ENCODE results near the gene FUT4. TPM values are rescaled to one million over a fixed set of nuclear protein-coding genes. Genes with fewer than 3 reads are reported as not detected.

Gene FUT4
- total RNA-seq, 1 donor from 2014 or later, result 3.7 TPM

Other genes starting within 250 kb of the FUT4 start
- gene IZUMO1R, start 239.3 kb upstream of the FUT4 start, total RNA-seq, result not detected in 2 replicates
- gene GPR83, start 142.5 kb upstream of the FUT4 start, total RNA-seq, result under 0.01 TPM in 1 of 2 replicates, not detected in the other
- gene MRE11, start 50.1 kb upstream of the FUT4 start, total RNA-seq, result 9.6 and 12.3 TPM in 2 replicates
- gene ANKRD49, start 49.9 kb upstream of the FUT4 start, total RNA-seq, result 7.7 and 9.4 TPM in 2 replicates
- gene C11orf97, start 31.5 kb upstream of the FUT4 start, total RNA-seq, result not detected in 2 replicates
- gene PIWIL4, start 23.4 kb downstream of the FUT4 start, total RNA-seq, result 0.51 and 0.76 TPM in 2 replicates
- 39.8 and 44.1 TPM in 2 replicates for gene AMOTL1, start 224.4 kb downstream of the FUT4 start, total RNA-seq

All from dermis microvascular lymphatic vessel endothelial cell (primary cell).